T follicular helper cell (primary cell): ENCODE measurements around the gene GNAI1.

Source experiments
- DNase-seq: peaks from one replicate; pipeline ENCODE4 v3.0.0-alpha.2; 2020; ENCODE audit warnings: low read depth

The GNAI1 gene

GRCh38 chr7:80159802-80160201 is 25.2 kb downstream of the GNAI1 start:
- no peak for DNase-seq

DNA sequence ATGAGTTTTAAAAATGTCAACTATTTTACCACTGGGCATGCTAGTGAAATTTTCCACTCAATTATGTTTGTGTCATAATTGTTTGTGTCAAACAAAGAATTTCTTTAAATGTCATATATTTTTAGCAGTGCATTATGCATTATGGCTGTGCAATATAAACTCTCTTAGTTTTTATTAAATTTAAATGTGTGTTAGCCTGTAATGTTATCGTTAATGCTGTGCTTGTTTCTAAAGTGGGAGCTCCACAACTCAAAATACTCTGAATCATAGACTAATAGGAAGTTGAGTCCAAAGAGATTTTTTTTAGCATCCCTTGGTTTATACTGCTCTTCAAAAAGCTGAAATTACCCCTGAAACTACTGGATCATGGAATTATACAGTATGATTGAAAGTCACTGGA is 26.8 kb downstream of the GNAI1 start:
- no peak for DNase-seq

- DNase-seq = no peak
These were observed 30.5 kb downstream of the GNAI1 start for GRCh38 chr7:80165177-80165576.

GRCh38 chr7:80170445-80170844 is 35.8 kb downstream of the GNAI1 start:
- DNase-seq = no peak

- DNase-seq = no peak
These were observed 37.8 kb downstream of the GNAI1 start for GRCh38 chr7:80172387-80172786.

GRCh38 chr7:80175744-80176143 is 41.1 kb downstream of the GNAI1 start:
- no peak for DNase-seq

DNA sequence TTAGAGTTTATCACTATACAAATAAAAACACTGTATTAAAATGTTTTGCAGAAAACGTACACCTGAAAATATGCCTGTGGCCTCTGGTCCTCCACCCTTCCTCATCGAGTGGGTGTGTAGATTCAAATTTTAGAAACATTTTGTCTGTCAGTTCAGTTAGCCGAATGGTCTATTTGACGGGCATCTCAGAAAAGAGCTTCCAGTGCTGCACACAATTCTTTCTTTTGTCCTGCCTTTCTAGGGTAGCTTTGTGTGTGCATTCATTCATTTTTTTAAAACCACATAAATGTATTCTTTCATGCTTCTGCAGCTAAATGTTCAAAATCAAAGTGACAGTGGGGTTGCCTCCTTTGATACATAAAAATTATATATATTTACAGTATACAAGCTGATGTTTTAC is 46.8 kb downstream of the GNAI1 start:
- DNase-seq = no peak

GRCh38 chr7:80182630-80183276 is 48.1 kb downstream of the GNAI1 start:
- no peak for DNase-seq

DNA sequence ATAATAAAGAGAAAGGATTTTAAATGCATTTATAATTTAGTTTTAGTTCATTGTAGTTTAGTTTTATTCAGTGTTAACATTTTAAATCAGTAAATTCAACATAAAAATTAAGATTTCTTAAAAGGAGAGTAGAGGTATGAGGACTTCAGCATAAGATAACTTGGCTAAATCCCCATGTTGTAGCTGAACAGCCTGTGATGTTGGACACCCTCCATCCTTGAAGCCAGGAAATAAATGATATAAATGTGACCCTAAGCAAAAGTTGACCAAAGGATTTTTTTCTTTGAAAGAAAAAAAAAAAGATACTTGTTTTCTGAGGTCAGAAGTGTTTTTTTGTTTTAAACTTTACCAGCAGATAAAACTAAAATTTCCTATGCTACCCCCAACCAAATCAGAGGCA is 48.7 kb downstream of the GNAI1 start:
- DNase-seq = no peak

DNA sequence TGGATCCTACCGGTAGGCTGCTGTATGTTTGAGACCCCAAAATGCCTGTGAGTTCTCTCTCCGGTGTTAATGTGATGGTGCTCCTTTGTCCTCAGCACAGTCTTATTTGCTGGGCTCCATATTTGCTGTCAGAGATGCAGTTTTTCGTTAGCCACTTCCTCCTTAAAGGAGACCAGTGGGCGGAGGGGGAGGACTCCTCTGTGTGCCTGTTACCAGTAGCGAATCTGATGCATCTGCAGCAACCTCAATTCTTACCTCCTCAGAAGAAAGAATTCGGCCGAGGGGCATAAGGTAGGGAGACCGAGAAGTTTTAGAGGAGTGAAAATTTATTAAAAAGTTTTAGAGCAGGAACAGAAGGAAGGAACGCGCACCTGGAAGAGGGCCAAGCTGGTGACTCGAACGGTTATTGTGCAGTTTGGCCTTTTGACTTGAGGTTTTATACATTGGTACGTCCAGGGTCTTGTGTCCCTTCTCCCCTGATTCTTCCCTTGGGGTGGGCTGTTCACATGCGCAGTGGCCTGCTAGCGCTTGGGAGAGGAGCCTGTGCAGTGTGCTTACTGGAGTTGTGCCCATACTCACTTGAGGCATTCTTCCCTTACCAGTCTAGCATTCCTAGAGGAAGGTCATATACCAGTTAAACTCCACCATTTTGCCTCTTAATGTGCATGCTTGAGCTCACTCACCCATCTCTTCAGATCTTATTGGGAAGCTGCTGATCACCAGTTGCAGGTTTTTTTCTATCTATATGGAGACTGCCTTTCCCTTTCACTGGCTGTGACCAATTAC is 49.5 kb downstream of the GNAI1 start:
- no peak for DNase-seq

- DNase-seq = no peak
These were observed 50.1 kb downstream of the GNAI1 start for GRCh38 chr7:80184693-80185092.

- no peak for DNase-seq
These were observed 50.9 kb downstream of the GNAI1 start for GRCh38 chr7:80185571-80185970.

GRCh38 chr7:80186721-80187120 is 52.1 kb downstream of the GNAI1 start:
- no peak for DNase-seq

GRCh38 chr7:80187279-80187678 is 52.6 kb downstream of the GNAI1 start:
- no peak for DNase-seq

GRCh38 chr7:80187727-80188126 is 53.1 kb downstream of the GNAI1 start:
- DNase-seq = no peak

DNA sequence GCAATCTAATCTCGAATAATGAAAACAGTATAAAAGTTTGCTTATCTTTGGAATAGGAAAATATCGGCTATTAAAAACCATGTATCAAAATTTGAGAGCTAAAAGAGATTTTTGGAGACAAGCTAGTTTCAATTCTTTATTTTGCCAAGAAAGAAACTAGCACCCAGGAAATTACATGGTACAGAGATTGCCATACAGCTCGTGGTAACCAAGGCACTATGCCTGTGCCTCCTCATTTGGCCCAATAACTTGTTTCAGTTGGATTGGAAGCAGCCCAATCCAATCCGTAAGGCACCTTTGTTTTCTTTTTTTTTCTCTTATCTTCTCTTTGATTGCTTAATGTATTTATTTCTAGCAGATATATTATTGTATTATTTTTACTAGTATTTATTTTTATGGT is 55.0 kb downstream of the GNAI1 start:
- DNase-seq = no peak

- DNase-seq = no peak
These were observed 63.0 kb downstream of the GNAI1 start for GRCh38 chr7:80197627-80198026.

DNA sequence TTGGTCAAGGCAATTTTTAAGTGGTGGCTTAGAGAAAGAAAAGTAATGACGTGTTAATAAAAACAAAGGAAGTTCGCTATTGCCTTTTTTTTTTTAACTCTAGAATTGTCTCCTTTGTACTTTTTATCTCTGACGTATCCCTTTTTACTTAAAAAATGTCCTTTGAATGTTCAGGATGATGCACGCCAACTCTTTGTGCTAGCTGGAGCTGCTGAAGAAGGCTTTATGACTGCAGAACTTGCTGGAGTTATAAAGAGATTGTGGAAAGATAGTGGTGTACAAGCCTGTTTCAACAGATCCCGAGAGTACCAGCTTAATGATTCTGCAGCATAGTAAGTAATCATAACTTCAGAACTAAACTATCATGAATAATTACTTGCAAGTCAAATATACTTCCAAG is 64.4 kb downstream of the GNAI1 start:
- DNase-seq = no peak

- no peak for DNase-seq
These were observed 69.8 kb downstream of the GNAI1 start for GRCh38 chr7:80204454-80204853.

GRCh38 chr7:80204919-80205318 is 70.3 kb downstream of the GNAI1 start:
- no peak for DNase-seq

- DNase-seq = no peak
These were observed 72.1 kb downstream of the GNAI1 start for GRCh38 chr7:80206763-80207162.

DNA sequence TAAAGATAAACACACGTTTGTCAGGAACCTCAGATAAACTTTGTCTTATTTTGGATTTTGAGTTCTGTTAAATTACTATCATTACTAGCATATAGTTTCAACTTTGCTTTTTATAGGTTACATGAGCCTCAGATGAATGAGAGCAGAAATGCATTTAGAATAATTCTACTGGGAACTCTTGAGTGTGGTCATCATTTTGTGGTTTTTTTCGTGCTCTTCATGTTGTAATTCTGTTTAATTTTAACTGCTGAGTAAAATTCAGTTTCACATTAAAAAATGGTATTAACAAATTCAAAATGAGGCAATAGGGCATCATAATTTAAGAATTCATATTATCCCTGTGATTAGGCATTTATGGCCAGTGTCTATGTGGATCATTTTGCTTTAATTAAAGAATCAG is 72.9 kb downstream of the GNAI1 start:
- DNase-seq = no peak

DNA sequence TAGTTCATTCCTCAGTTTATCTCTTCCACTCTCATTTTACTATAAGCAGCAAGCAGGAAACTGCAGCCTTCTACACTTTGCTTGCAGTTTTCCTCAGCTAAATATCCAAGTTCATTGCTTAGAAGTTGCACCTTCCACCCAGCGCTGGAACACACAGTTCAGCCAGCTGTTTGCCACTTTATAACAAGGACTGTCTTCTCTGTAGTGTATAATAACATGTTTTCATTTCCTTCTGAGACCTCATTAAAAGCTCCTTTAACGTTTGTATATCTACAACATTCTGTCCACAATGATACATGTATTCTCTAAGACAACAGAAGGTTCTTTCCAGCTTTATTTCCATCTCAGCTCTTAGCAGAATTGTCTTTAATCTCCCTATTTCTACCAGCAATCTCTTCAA is 74.1 kb downstream of the GNAI1 start:
- DNase-seq = no peak

GRCh38 chr7:80210400-80210799 is 75.8 kb downstream of the GNAI1 start:
- DNase-seq = no peak
